ENCODE results near the gene NTSR1. TPM values are rescaled to one million over a fixed set of nuclear protein-coding genes. Genes with fewer than 3 reads are reported as not detected.

The NTSR1 gene
- total and polyA plus RNA-seq, 4 donors = 0.03 to 0.33 (median 0.08) TPM; not detected in 1

- no peaks in the 10 kb centered on the region for H3K9me3 ChIP-seq (ENCODE audit: control insufficient read depth in 4 of 4, low read length in 3 of 4)
- H3K4me1 ChIP-seq (ENCODE audit: control insufficient read depth in 4 of 4, insufficient read depth in 4 of 4, low read length in 3 of 4) = no peaks in the 10 kb centered on the region
- peaks cover 0 to 4% (median 0%) of the 10 kb centered on the region in 4 donors for H3K27me3 ChIP-seq (ENCODE audit: control insufficient read depth in 4 of 4, insufficient read depth in 4 of 4, low read length in 3 of 4)
- DNase-seq (ENCODE audit: low spot score) = no peak
- 79% methylated on average over 11 of the region's 11 CpGs for WGBS
- H3K36me3 ChIP-seq (ENCODE audit: control insufficient read depth in 4 of 4, insufficient read depth in 3 of 4, low read depth in 1 of 4, low read length in 3 of 4) = no peaks in the 10 kb centered on the region
- H3K9ac ChIP-seq (ENCODE audit: low read depth in 1 of 2, low read length in 2 of 2) = no peak overlapping the region
- TF ChIP-seq HNF4A (conservative IDR thresholded peaks at IDR 0.05) (no peak), FOXA1 (IDR thresholded peaks at IDR 0.05) (no peak), RXRA (IDR thresholded peaks at IDR 0.05) (no peak), MAX (IDR thresholded peaks at IDR 0.05) (no peak), GABPA (IDR thresholded peaks at IDR 0.05 in 1 of 2, conservative IDR thresholded peaks at IDR 0.05 in 1 of 2) (no peak), YY1 (IDR thresholded peaks at IDR 0.05) (no peak)
- TF ChIP-seq, protein P1, sequence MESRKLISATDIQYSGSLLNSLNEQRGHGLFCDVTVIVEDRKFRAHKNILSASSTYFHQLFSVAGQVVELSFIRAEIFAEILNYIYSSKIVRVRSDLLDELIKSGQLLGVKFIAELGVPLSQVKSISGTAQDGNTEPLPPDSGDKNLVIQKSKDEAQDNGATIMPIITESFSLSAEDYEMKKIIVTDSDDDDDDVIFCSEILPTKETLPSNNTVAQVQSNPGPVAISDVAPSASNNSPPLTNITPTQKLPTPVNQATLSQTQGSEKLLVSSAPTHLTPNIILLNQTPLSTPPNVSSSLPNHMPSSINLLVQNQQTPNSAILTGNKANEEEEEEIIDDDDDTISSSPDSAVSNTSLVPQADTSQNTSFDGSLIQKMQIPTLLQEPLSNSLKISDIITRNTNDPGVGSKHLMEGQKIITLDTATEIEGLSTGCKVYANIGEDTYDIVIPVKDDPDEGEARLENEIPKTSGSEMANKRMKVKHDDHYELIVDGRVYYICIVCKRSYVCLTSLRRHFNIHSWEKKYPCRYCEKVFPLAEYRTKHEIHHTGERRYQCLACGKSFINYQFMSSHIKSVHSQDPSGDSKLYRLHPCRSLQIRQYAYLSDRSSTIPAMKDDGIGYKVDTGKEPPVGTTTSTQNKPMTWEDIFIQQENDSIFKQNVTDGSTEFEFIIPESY (IDR thresholded peaks at IDR 0.05) = no peak
- TF ChIP-seq, protein P2, sequence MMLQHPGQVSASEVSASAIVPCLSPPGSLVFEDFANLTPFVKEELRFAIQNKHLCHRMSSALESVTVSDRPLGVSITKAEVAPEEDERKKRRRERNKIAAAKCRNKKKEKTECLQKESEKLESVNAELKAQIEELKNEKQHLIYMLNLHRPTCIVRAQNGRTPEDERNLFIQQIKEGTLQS (IDR thresholded peaks at IDR 0.05) = no peak
- H3K4me3 ChIP-seq (ENCODE audit: low read depth in 1 of 3, low read length in 3 of 3) = no peak overlapping the region
- no peak overlapping the region for H3K27ac ChIP-seq (ENCODE audit: low read depth in 1 of 2, low read length in 2 of 2)
Observed at GRCh38 chr20:62697468-62697912, 11.1 kb upstream of the NTSR1 start.

- Histone ChIP-seq H3K4me3 (ENCODE audit: low read depth in 1 of 3, low read length in 3 of 3) (no peak overlapping the region), H3K36me3 (ENCODE audit: control insufficient read depth in 4 of 4, insufficient read depth in 3 of 4, low read depth in 1 of 4, low read length in 3 of 4) (no peaks in the 10 kb centered on the region), H3K27ac (ENCODE audit: low read depth in 1 of 2, low read length in 2 of 2) (no peak overlapping the region), H3K4me1 (ENCODE audit: control insufficient read depth in 4 of 4, insufficient read depth in 4 of 4, low read length in 3 of 4) (no peaks in the 10 kb centered on the region), H3K27me3 (ENCODE audit: control insufficient read depth in 4 of 4, insufficient read depth in 4 of 4, low read length in 3 of 4) (peaks cover 0 to 2% (median 0%) of the 10 kb centered on the region in 4 donors), H3K9me3 (ENCODE audit: control insufficient read depth in 4 of 4, low read length in 3 of 4) (no peaks in the 10 kb centered on the region), H3K9ac (ENCODE audit: low read depth in 1 of 2, low read length in 2 of 2) (no peak overlapping the region)
- DNase-seq (ENCODE audit: low spot score) = no peak
- 87% methylated on average over 14 of the region's 14 CpGs for WGBS
- no peak for TF ChIP-seq FOXA1 (IDR thresholded peaks at IDR 0.05)
- TF ChIP-seq, protein P2 (IDR thresholded peaks at IDR 0.05) = no peak
- no peak for TF ChIP-seq NR2F2 (IDR thresholded peaks at IDR 0.05)
- no peak for TF ChIP-seq MAX (IDR thresholded peaks at IDR 0.05)
- TF ChIP-seq GABPA (IDR thresholded peaks at IDR 0.05 in 1 of 2, conservative IDR thresholded peaks at IDR 0.05 in 1 of 2) = no peak
- no peak for TF ChIP-seq FOXA2 (IDR thresholded peaks at IDR 0.05)
- TF ChIP-seq, protein P1 (IDR thresholded peaks at IDR 0.05) = no peak
- no peak for TF ChIP-seq EGR1 (IDR thresholded peaks at IDR 0.05; ENCODE audit: low read depth in 2 of 2)
- no peak for TF ChIP-seq YY1 (IDR thresholded peaks at IDR 0.05)
- TF ChIP-seq RAD21 (IDR thresholded peaks at IDR 0.05) = no peak
- TF ChIP-seq REST (IDR thresholded peaks at IDR 0.05) = no peak
- no peak for TF ChIP-seq JUND (IDR thresholded peaks at IDR 0.05)
- TF ChIP-seq TAF1 (conservative IDR thresholded peaks at IDR 0.05) = no peak
- TF ChIP-seq SP1 (IDR thresholded peaks at IDR 0.05) = no peak
Observed at GRCh38 chr20:62698231-62698630, 10.4 kb upstream of the NTSR1 start.
